Cardiac muscle cell (in vitro differentiated cells and primary cell): ENCODE measurements around the gene NFATC1. TPM values are rescaled to one million over a fixed set of nuclear protein-coding genes. Genes with fewer than 3 reads are reported as not detected.
A peak's percentile ranks its signal among the peaks of the same experiment; 100 is the strongest.

ENCODE experiments used
- DNase-seq, 2 donors: peaks; one replicate each; pipeline versions ENCODE4 v3.0.0 to v3.0.0-alpha.2; 2010 to 2017; ENCODE audit warnings: low read depth in 1 of 2, low spot score in 1 of 2
- H3K27ac ChIP-seq: fragments of 200-600 bp; sonication (generic); 2 replicates; pipeline ENCODE4 v1.5.1; 2016
- H3K27me3 ChIP-seq: fragments of 200-600 bp; sonication (generic); 2 replicates; pipeline ENCODE4 v1.6.0; 2016; ENCODE audit warnings: control low read depth
- H3K36me3 ChIP-seq: fragments of 200-600 bp; sonication (generic); 2 replicates; pipeline ENCODE4 v1.5.1; 2016; ENCODE audit warnings: control low read depth
- H3K4me1 ChIP-seq: fragments of 200-600 bp; sonication (generic); 2 replicates; pipeline ENCODE4 v1.8.1; 2017; ENCODE audit warnings: low read depth, mild to moderate bottlenecking, mixed run types
- H3K4me3 ChIP-seq: fragments of 200-600 bp; sonication (generic); 2 replicates; pipeline ENCODE4 v1.5.1; 2016; ENCODE audit warnings: mild to moderate bottlenecking
- H3K9me3 ChIP-seq: fragments of 200-600 bp; sonication (generic); 2 replicates; pipeline ENCODE4 v1.5.1; 2017; ENCODE audit warnings: low read depth, mild to moderate bottlenecking, control low read depth
- CTCF ChIP-seq: IDR thresholded peaks from 2 replicates; pipeline ENCODE4 v1.5.1; 2012; ENCODE audit warnings: low read depth, mild to moderate bottlenecking, low read length
- polyA plus RNA-seq: library from polyadenylated mRNA; unstranded; fragments of >200 nt; fragmentation: Nextera tagmentation; extraction: Ambion mirVana; gene quantifications from 2 replicates; pipeline ENCODE4 v1.2.1, GENCODE V29; 2016
- total RNA-seq: library from RNA; depleted of rRNA; stranded (reverse); fragments of >200 nt; gene quantifications from 2 replicates; pipeline ENCODE4 v1.2.3, GENCODE V29; 2016

NFATC1 gene
- total and polyA plus RNA-seq, 2 experiments from 2014 or later, result 10.8 to 11.7 TPM

- DNase-seq, result no peak
- no peak for TF ChIP-seq CTCF
- H3K27ac ChIP-seq, result no peak overlapping the region
Observed at GRCh38 chr18:79365701-79366100, 30.0 kb upstream of the NFATC1 start.

GRCh38 chr18:79366177-79367094, 29.3 kb upstream of the NFATC1 start:
- Histone ChIP-seq H3K27ac (no peak overlapping the region), H3K4me3 (no peak overlapping the region), H3K27me3 (no peaks in the 10 kb centered on the region), H3K36me3 (peaks cover 8% of the 10 kb centered on the region), H3K4me1 (no peaks in the 10 kb centered on the region), H3K9me3 (no peaks in the 10 kb centered on the region)
- DNase-seq, result peak in 1 of 2 donors; percentile 52
- TF ChIP-seq CTCF, result no peak

More at GRCh38 chr18:79365701-79366100, 30.0 kb upstream of the NFATC1 start:
- Histone ChIP-seq H3K27me3 (no peaks in the 10 kb centered on the region), H3K4me3 (no peak overlapping the region), H3K36me3 (peaks cover 8% of the 10 kb centered on the region), H3K4me1 (no peaks in the 10 kb centered on the region), H3K9me3 (no peaks in the 10 kb centered on the region)

- H3K4me3 ChIP-seq, result no peak overlapping the region
- H3K27me3 ChIP-seq, result no peaks in the 10 kb centered on the region
- no peaks in the 10 kb centered on the region for H3K9me3 ChIP-seq
- H3K36me3 ChIP-seq, result peaks cover 4% of the 10 kb centered on the region
- DNase-seq, result no peak
- no peak for TF ChIP-seq CTCF
- no peaks in the 10 kb centered on the region for H3K4me1 ChIP-seq
- no peak overlapping the region for H3K27ac ChIP-seq
Observed at GRCh38 chr18:79367480-79367879, 28.2 kb upstream of the NFATC1 start.

- DNase-seq, result peak in 1 of 2 donors; percentile 50
- no peak for TF ChIP-seq CTCF
- H3K4me1 ChIP-seq, result no peaks in the 10 kb centered on the region
- H3K4me3 ChIP-seq, result no peak overlapping the region
- H3K9me3 ChIP-seq, result no peaks in the 10 kb centered on the region
- H3K27ac ChIP-seq, result no peak overlapping the region
- H3K27me3 ChIP-seq, result no peaks in the 10 kb centered on the region
- peaks cover 3% of the 10 kb centered on the region for H3K36me3 ChIP-seq
Observed at GRCh38 chr18:79367989-79368388, 27.7 kb upstream of the NFATC1 start.

GRCh38 chr18:79368681-79369080, 27.0 kb upstream of the NFATC1 start:
- Histone ChIP-seq H3K4me3 (no peak overlapping the region), H3K36me3 (peaks cover under 1% of the 10 kb centered on the region), H3K27me3 (no peaks in the 10 kb centered on the region), H3K27ac (no peak overlapping the region), H3K4me1 (no peaks in the 10 kb centered on the region), H3K9me3 (no peaks in the 10 kb centered on the region)
- TF ChIP-seq CTCF, result no peak
- no peak for DNase-seq
